GM23338 (cell line): ENCODE results near the gene TTF1. TPM values are rescaled to one million over a fixed set of nuclear protein-coding genes. Genes with fewer than 3 reads are reported as not detected.

ENCODE experiments used
- ATAC-seq: fragments of 200-7000 bp; cut with Tn5 transposase; 3 replicates; pipeline ENCODE4 v1.9.1; 2020
- DNase-seq: peaks from one replicate; pipeline ENCODE4 v3.0.0-alpha.2; 2015; ENCODE audit warnings: low spot score
- H2AFZ ChIP-seq: fragments of 200-600 bp; sonication (generic); 2 replicates; pipeline ENCODE4 v1.8.0; 2016; ENCODE audit warnings: antibody characterized with exemption, mild to moderate bottlenecking, moderate library complexity
- H3F3A ChIP-seq: fragments of 200-600 bp; sonication (generic); replicated peaks from 2 replicates; pipeline ENCODE4 v1.8.0; 2017; ENCODE audit warnings: antibody characterized with exemption, mixed run types, low read depth
- H3K27ac ChIP-seq: fragments of 200-600 bp; sonication (generic); 2 replicates; pipeline ENCODE4 v1.6.1; 2016; ENCODE audit warnings: low read depth
- H3K27me3 ChIP-seq: fragments of 200-600 bp; sonication (generic); 2 replicates; pipeline ENCODE4 v1.8.0; 2016; ENCODE audit warnings: mild to moderate bottlenecking, mixed run types, moderate library complexity; ENCODE audit not compliant: insufficient read depth
- H3K36me3 ChIP-seq: fragments of 200-600 bp; sonication (generic); 2 replicates; pipeline ENCODE4 v1.8.0; 2016; ENCODE audit warnings: mild to moderate bottlenecking; ENCODE audit not compliant: insufficient read depth
- H3K4me1 ChIP-seq: fragments of 200-600 bp; sonication (generic); 2 replicates; pipeline ENCODE4 v1.8.0; 2016; ENCODE audit warnings: mild to moderate bottlenecking, moderate library complexity; ENCODE audit not compliant: insufficient read depth
- H3K4me2 ChIP-seq: fragments of 200-600 bp; sonication (generic); 2 replicates; pipeline ENCODE4 v1.7.1; 2017; ENCODE audit warnings: mixed run types
- H3K4me3 ChIP-seq: fragments of 200-600 bp; sonication (generic); 2 replicates; pipeline ENCODE4 v1.6.1; 2016; ENCODE audit warnings: mixed run types
- H3K79me2 ChIP-seq: fragments of 200-600 bp; sonication (generic); replicated peaks from 2 replicates; pipeline ENCODE4 v1.8.0; 2017; ENCODE audit warnings: mild to moderate bottlenecking; ENCODE audit not compliant: insufficient read depth
- H3K9me2 ChIP-seq: fragments of 200-600 bp; sonication (generic); 2 replicates; pipeline ENCODE4 v1.8.0; 2017; ENCODE audit not compliant: insufficient read depth
- H4K20me1 ChIP-seq: fragments of 200-600 bp; sonication (generic); replicated peaks from 2 replicates; pipeline ENCODE4 v1.8.0; 2017; ENCODE audit warnings: mild to moderate bottlenecking; ENCODE audit not compliant: insufficient read depth
- H3K27ac Mint-ChIP-seq: 2 replicates; pipeline ENCODE4 v1.8.0; 2020; ENCODE audit warnings: inconsistent platforms, mild to moderate bottlenecking, moderate library complexity, mixed read lengths
- H3K27me3 Mint-ChIP-seq: 3 replicates; pipeline ENCODE4 v1.8.0; 2022; ENCODE audit warnings: low read depth, mild to moderate bottlenecking, moderate library complexity, mixed read lengths, inconsistent platforms; ENCODE audit not compliant: insufficient read depth, poor library complexity
- H3K36me3 Mint-ChIP-seq: 3 replicates; pipeline ENCODE4 v1.8.0; 2021; ENCODE audit warnings: low read depth, mild to moderate bottlenecking, inconsistent platforms, moderate library complexity, mixed read lengths
- H3K4me1 Mint-ChIP-seq: 3 replicates; pipeline ENCODE4 v1.8.0; 2020; ENCODE audit warnings: mild to moderate bottlenecking, inconsistent platforms, mixed read lengths
- H3K4me3 Mint-ChIP-seq: 3 replicates; pipeline ENCODE4 v1.8.0; 2021; ENCODE audit warnings: moderate library complexity, mild to moderate bottlenecking, inconsistent platforms, mixed read lengths
- H3K9me3 Mint-ChIP-seq: 3 replicates; pipeline ENCODE4 v1.8.0; 2020; ENCODE audit warnings: moderate library complexity, mild to moderate bottlenecking, inconsistent platforms, mixed read lengths
- CREB1 ChIP-seq: fragments of 250-450 bp; sonication (Bioruptor Pico); IDR thresholded peaks from 2 replicates; pipeline ENCODE4 v1.5.0; 2020; ENCODE audit warnings: low read depth, mild to moderate bottlenecking, moderate library complexity
- ETS1 ChIP-seq: IDR thresholded peaks from 2 replicates; pipeline ENCODE4 v1.6.1; 2016; ENCODE audit warnings: antibody characterized with exemption
- EZH2phosphoT487 ChIP-seq: fragments of 200-600 bp; sonication (generic); IDR thresholded peaks from one replicate; pipeline ENCODE4 v1.8.1; 2018; ENCODE audit warnings: antibody characterized with exemption; ENCODE audit not compliant: unreplicated experiment
- JUNB ChIP-seq: IDR thresholded peaks from one replicate; pipeline ENCODE4 v1.6.1; 2016; ENCODE audit warnings: antibody characterized with exemption; ENCODE audit not compliant: unreplicated experiment
- POLR2AphosphoS5 ChIP-seq: IDR thresholded peaks from 2 replicates; pipeline ENCODE4 v1.6.1; 2016; ENCODE audit warnings: antibody characterized with exemption, low read depth
- REST ChIP-seq: IDR thresholded peaks from one replicate; pipeline ENCODE4 v1.6.1; 2018; ENCODE audit warnings: antibody characterized with exemption; ENCODE audit not compliant: unreplicated experiment
- ZNF331 ChIP-seq: fragments of 250-450 bp; sonication (Bioruptor Pico); IDR thresholded peaks from 2 replicates; pipeline ENCODE4 v1.5.0; 2020; ENCODE audit warnings: low read depth, mild to moderate bottlenecking, moderate library complexity
- polyA plus RNA-seq: library from polyadenylated mRNA; unstranded; fragments of >200 nt; fragmentation: Nextera tagmentation; extraction: Ambion mirVana; gene quantifications from 2 replicates; pipeline ENCODE4 v1.2.1, GENCODE V29; 2016
- total RNA-seq: library from RNA; depleted of rRNA; stranded (reverse); fragments of >200 nt; shearing (Covaris generic); gene quantifications from 2 replicates; pipeline ENCODE4 v1.2.3, GENCODE V29; 2014

TTF1 gene
- total and polyA plus RNA-seq, 2 experiments from 2014 or later: 14.9 to 25.0 TPM

GRCh38 chr9:132367613-132368313, 38.9 kb downstream of the TTF1 start (continued):
- TF ChIP-seq REST (no peak), CREB1 (no peak), ETS1 (no peak), JUNB (no peak)

GRCh38 chr9:132366481-132366880, 40.2 kb downstream of the TTF1 start:
- H3K27me3 Mint-ChIP-seq: peaks cover 7% of the 10 kb centered on the region

GRCh38 chr9:132365986-132366385, 40.7 kb downstream of the TTF1 start:
- H3K27ac ChIP-seq: no peak overlapping the region
- no peaks in the 10 kb centered on the region for H3K36me3 Mint-ChIP-seq
- H2AFZ ChIP-seq: no peak overlapping the region
- H3K27me3 Mint-ChIP-seq: peaks cover 5% of the 10 kb centered on the region
- H3K36me3 ChIP-seq: no peaks in the 10 kb centered on the region
- H3F3A ChIP-seq: no peaks in the 10 kb centered on the region
- H3K4me2 ChIP-seq: no peak overlapping the region
- DNase-seq (no peak), ATAC-seq (no peak)
- H3K9me2 ChIP-seq: no peaks in the 10 kb centered on the region
- no peaks in the 10 kb centered on the region for H3K4me1 ChIP-seq
- H3K4me3 Mint-ChIP-seq: no peak overlapping the region
- H3K4me3 ChIP-seq: no peak overlapping the region
- TF ChIP-seq EZH2phosphoT487: no peak
- no peak for TF ChIP-seq POLR2AphosphoS5
- TF ChIP-seq ETS1: no peak
- no peak for TF ChIP-seq ZNF331 (CRISPR knock-in tag)
- no peaks in the 10 kb centered on the region for H3K79me2 ChIP-seq
- no peaks in the 10 kb centered on the region for H4K20me1 ChIP-seq
- no peaks in the 10 kb centered on the region for H3K9me3 Mint-ChIP-seq
- H3K27me3 ChIP-seq: no peaks in the 10 kb centered on the region
- H3K27ac Mint-ChIP-seq: no peak overlapping the region
- no peaks in the 10 kb centered on the region for H3K4me1 Mint-ChIP-seq

More at GRCh38 chr9:132366481-132366880, 40.2 kb downstream of the TTF1 start:
- H3K4me3 ChIP-seq: no peak overlapping the region
- H4K20me1 ChIP-seq: no peaks in the 10 kb centered on the region
- no peaks in the 10 kb centered on the region for H3K4me1 ChIP-seq
- H3K79me2 ChIP-seq: no peaks in the 10 kb centered on the region
- Mint-ChIP-seq H3K4me3 (no peak overlapping the region), H3K36me3 (no peaks in the 10 kb centered on the region), H3K27ac (no peak overlapping the region), H3K4me1 (no peaks in the 10 kb centered on the region), H3K9me3 (no peaks in the 10 kb centered on the region)
- TF ChIP-seq EZH2phosphoT487 (no peak), ZNF331 (CRISPR knock-in tag) (no peak)
- ATAC-seq (no peak), DNase-seq (no peak)
- H3K4me2 ChIP-seq: no peak overlapping the region
- H3F3A ChIP-seq: no peaks in the 10 kb centered on the region
- H3K27ac ChIP-seq: no peak overlapping the region
- no peaks in the 10 kb centered on the region for H3K36me3 ChIP-seq
- no peaks in the 10 kb centered on the region for H3K9me2 ChIP-seq
- H2AFZ ChIP-seq: no peak overlapping the region
- H3K27me3 ChIP-seq: no peaks in the 10 kb centered on the region
